Dedifferentiated amniotic fluid mesenchymal stem cell (primary cell): Measurements from ENCODE around the gene POLD3.
A peak's percentile ranks its signal among the peaks of the same experiment; 100 is the strongest.
"Not testable (repeated sequence)": the region's sequence is repeated elsewhere in the genome, so short reads cannot be mapped to it uniquely, and the experiment has no call there.

Source experiments
- DNase-seq: peaks from one replicate; pipeline ENCODE4 v3.0.0-alpha.2; 2016; ENCODE audit errors: extremely low spot score

The POLD3 gene

DNA sequence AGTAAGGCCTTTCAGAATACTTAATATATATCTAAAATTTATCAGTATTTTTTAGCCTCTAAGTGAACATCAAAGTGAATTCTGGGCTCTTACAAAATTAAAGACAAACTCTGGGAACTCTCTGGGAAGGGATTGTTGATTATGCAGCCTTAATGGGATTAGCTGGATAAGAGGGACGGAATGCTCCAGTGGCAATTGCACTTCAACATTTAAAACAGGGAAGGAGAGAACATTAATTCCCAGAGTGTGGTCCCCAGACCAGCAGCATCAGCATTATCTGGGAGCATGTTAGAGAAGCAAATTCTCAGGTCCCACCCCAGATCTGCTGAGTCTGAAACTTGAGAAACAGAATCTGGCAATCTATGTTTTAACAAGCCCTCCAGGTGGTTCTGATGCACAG, 46.5 kb downstream of the POLD3 start:
- no peak for DNase-seq

DNA sequence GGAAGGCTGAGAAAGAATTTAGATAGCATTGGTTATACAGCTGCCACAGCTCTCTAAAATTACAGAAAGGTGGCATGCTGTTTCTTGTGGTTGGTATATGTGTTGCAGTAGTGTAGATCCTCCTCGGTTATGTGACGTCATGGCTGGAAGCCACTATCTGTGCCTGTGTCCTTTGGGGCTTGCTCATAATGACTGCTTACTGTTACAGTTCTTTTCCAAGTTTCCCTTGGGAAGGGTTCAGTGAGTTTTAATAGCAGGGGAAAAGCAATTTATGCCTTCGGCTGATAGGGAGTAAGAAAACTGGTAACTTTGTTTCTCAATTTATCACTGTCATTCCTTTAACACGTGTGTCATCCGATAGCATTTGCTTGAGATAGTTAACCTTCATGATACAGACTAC, 47.2 kb downstream of the POLD3 start:
- DNase-seq = no peak

DNA sequence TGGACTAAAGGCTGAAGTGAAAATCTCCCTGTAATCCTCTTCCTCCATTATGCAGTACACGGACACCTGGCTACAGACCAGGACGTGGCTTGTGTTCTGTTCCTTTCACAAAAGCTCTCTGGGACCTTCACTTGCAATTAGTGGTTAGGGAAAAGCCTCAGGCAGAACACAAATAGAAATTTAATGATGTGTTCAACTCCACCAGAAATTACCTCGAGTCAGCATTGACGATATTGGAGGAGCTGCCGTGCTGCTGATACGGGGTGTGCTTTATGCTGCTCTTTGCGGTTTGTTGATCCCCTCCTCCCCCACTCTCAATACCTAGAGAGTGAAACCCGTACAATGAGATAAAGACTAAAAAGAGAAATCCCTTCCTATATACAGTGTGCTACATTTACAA, 48.9 kb downstream of the POLD3 start:
- no peak for DNase-seq

DNA sequence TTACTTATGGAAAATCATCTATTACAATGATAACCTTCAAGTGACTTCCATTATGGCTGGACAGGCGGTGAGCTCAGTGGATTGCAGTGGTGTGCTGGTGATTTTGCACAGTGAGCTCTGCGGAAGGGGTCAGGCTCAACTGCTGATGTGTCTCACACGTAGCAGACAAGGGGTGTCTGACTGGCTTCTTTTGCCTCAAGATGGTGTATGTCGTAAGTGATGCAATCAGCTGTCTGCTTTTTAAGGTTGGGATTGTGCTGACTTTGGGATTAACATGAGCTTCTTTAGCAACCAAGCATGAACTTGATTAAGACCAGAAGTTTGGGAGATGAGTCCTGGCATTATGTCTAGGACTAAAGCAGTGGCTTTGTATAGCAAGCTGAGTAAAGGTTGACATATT, 49.5 kb downstream of the POLD3 start:
- no peak for DNase-seq

DNA sequence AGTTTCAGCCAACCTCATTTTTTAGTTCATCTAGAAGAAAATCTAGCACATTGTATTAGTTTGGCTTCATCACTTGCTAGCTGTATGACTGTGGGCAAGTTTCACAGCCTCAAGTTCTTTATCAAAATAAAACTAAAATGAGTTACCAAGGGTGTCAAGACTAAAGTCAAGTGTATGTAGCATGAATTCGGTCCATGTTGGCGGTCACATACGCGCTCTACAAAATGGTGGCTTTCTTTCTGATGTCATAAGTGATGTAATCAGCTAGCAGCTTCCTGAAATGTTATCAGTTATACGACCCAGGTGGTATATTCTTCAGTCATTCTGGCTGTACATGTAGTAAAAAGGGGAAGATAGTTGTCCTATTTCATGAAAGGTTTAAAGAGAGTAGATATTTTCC, 50.5 kb downstream of the POLD3 start:
- DNase-seq = no peak

DNA sequence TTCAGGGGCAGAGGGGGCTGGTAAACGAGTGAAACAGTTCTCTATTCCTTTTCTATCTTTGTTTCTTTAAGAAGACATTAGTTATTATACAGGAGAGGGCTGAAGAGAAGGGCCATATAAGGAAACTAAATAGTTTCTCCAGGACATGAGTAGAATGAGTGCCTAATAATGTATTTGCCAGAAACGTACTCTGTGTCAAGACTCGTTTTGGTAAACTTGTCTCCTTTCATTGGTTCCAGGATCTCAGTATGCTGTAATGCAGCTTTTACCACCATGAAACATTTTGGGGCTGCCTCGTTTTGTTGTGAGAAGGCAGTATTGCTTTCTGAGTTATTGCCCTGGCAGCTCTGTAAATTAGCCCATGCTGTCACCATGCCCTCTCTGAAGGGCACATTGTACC, 51.7 kb downstream of the POLD3 start:
- DNase-seq = no peak

DNA sequence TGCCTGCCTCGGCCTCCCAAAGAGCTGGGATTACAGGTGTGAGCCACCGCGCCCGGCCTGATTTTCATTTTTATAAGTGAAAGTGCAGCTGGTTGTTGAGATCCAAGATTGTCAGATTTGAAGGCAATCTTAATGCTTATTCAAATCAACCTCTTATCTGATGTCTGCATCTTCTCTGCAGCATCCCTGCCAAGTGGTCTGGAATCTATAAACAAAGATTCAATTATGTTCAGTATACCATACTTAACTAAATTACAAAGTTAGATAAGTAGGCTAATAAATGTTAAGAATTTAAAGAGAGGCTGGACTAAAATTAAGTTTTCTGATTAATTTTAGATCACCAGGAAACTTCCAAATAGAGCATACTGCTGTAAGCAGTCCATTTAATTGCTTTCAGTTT, 53.8 kb downstream of the POLD3 start:
- DNase-seq = no peak

DNA sequence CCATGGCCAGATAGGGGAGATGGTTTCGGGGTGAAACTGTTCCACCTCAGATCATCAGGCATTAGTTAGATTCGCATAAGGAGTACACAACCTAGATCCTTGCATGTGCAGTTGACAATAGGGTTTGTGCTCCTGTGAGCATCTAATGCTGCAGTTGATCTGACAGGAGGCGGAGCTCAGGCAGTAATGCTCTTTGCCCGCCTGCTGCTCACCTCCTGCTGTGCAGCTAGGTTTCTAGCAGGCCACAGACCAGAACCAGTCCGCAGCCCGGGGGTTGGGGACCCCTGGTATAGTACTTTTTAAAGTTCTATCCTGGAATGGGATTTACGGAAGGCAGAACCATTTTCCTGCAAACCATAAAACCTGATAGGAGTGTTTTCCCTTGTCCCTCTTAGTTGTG, 54.6 kb downstream of the POLD3 start:
- DNase-seq = no peak

DNA sequence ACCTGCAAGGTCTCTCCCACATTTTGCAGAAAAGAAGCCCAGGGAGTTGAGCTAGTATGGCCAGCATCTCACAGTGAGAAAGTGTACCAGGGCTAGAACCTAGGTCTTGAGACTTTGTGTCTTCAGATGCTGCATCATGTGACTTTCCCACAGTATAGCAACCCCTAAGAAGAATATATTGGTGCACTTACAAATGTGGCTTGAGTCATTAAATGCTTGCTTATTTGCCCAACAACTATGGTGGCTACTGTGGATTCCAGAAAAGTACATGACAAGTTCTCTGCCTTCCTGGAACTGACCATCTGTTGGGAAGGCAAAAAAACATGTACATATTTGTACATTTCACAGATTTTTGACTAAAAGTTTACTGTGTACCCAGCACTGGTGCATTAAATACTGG, 55.0 kb downstream of the POLD3 start:
- no peak for DNase-seq

DNA sequence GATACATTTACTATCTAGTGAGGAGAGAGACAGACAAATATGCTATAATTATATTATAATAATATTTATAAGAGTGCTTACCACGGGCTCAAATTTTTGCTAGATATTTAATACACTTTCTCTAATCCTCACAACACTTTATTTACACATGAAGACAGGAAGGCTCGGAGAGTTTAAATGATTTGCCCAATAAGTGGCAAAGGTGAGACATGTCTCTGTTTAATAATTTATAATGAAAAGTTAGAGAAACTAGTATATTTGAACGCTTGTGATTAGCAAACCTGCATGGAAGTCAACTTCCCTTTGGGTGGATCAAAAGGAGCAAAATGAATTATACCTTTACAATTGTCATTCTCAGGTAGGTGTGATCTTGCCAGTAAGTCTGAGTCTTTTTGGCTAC, 55.4 kb downstream of the POLD3 start:
- no peak for DNase-seq

DNA sequence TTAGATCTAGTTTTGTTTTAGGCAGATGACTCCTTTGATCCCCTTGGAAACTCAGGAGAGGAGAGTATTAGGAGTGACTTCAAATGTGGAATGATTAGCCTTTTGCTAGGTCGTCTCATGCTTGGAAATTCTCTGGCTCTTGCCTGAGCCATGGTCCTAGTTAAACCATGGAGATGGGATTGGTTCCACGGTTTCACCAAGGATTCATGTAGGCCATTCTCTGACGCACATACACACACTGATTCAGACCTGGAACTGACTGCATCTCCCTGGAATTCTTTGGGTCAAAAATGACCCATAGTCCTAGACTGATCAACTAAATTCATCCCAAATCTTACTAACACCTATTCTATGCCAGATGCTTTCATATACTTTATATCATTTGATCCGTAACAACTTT, 56.5 kb downstream of the POLD3 start:
- DNase-seq = no peak

DNA sequence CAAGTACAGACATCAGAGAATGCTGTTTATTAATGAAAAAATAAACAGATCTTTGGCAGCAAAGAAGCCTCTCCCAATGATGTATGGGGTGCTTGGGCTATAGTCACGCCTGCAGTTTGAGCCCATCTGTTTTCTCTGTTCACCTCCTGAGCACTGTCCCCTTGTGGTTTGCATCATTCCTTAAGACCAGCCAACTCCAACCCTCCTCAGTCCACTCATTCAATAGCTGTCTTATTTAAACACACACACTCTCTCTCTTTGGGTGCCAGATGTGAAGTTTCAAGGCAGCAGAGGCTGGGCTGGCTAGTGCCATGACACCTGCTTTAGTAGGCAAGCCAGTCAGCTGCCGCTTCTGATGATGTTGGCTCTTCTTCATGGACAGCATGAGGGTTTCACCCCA, 58.1 kb downstream of the POLD3 start:
- no peak for DNase-seq

DNA sequence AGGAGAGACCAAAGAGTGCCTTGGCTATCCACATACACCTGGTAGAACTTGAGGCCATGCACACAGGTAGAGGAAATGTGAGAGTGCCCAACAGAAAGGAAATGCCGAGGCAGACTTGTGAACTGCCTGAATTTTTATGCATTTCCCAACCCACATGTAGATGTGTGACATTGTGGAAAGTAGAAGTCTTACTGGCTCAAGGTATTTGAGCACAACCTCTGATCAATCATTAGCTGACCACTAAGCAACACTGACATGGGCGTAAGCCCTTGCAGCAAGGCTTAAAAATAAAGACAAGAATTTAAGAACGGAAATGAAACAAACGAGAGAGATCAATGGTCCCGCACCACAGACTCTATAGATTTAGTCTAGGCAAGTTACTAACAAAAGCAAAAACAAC, 62.6 kb downstream of the POLD3 start:
- no peak for DNase-seq

DNA sequence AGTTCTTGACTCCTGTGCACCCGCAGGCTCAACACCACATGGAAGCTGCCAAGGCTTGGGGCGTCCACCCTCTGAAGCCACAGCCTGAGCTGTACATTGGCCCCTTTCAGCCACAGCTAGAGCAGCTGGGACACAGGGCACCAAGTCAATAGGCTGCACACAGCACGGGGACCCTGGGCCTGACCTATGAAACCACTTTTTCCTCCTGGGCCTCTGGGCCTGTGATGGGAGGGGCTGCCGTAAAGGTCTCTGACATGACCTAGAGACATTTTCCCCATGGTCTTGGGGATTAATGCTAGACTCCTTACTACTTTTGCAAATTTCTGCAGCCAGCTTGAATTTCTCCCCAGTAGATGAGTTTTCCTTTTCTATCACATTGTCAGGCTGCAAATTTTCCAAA, 66.7 kb downstream of the POLD3 start:
- not testable (repeated sequence) for DNase-seq

DNA sequence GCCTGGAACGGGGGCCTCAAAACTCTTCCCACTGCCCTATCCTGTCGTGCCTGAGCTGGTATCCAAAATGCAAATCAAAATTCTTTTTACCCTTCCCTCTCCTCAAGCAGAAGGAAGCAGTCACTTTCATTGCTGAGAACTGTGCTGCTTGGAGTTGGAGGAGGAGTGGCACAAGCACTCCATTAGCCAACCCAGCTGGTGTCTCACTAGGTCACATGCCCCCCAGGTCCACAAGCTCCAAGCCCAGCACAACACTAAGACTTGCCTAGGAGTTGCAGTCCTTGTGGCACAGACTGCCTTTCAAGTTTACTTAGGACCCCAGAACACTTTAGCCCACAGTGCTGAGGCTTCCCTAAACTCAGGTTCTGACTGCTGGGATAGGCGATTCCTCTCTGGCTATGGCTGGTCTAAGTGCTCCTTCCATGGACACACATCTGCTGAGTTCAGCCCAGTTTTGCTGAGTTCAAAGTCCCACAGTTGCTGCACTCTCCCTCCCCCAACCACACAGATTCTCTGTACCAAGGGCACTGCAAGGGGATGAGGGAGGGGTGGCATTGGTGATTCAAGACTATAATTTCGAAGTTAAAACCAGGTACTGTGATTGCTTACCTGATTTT, 70.2 kb downstream of the POLD3 start:
- DNase-seq = no peak

DNA sequence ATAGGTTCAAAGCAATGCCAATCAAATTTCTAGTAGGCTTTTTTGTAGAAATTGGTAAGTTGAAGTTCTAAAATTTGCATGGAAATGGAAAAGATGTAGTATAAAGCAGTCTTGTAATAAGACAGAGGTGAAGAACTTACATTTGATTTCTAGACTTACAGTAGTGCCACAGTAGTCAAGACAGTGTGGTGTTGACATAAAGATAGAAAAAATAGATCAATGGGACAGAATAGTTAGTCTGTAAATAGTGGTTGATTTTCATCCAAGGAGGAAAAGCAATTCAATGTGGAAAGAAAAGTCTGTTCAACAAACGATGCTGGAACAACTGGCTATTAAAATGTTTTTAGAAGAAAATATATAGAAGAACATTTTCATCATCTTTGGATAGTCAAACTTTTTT, 70.9 kb downstream of the POLD3 start:
- no peak for DNase-seq

DNA sequence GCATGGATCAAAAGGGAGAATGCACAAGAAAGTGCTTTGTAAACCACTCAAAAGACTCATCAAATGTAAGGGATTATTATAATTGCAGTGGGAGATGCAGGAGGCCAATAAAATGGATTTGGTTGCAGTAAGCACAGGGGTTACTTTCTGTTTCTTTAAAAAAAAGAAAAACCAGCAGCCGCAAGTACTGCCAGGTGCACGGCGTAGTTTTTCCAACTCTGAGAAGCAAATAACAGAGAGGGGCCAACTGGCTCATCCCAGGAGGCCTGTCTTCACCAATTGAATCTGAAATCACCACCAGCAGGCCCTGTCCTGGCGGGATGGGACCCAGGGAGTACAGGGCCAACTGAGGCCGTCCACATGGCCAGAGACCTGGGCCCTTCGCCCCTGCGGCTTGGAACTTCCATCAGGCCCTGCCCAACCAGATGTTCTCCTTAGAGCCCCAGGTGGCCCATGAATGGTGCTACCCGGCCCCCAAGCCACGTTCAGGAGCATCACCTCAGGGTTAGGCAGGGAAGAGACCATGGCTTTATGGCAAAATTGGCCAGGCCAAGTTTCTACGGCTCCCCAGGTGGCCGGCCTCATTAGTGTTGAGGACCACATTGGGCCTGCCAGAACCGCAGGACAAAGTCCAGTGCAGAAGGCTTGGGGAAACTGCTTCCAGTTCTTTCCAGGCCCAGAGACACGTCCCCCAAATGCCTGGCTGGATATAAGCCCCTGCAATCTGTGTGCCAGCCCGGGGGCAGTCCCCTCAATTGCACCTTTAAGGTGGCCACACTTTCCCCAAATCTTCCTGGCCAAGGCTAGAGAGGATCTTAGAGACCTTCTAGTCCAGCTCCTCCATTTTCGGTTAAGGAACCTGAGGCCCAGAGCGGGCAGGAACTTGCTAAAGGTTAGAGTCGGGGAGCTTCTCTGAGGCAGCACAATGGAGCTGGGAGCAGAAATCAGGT, 77.1 kb downstream of the POLD3 start:
- DNase-seq = no peak

DNA sequence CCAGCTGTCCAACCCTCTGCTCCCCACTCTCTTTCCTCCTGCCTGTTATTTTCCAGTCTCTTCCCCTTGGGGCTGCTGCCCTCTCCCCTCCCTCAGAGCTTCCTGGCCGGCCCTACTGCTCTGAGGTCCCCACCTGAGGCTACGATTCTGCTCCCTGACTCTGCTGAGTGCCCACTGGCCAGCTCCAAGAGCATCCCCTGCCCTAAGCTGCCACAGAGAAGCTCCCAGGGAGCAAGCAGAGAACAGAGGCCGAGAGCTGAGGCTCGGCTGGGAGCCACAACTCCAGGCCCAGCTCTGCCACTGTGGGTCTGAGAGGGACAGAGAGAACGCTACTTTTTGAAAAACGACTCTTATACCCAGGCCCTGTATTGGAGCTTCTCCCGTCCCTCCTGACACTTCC, 77.8 kb downstream of the POLD3 start:
- no peak for DNase-seq

DNA sequence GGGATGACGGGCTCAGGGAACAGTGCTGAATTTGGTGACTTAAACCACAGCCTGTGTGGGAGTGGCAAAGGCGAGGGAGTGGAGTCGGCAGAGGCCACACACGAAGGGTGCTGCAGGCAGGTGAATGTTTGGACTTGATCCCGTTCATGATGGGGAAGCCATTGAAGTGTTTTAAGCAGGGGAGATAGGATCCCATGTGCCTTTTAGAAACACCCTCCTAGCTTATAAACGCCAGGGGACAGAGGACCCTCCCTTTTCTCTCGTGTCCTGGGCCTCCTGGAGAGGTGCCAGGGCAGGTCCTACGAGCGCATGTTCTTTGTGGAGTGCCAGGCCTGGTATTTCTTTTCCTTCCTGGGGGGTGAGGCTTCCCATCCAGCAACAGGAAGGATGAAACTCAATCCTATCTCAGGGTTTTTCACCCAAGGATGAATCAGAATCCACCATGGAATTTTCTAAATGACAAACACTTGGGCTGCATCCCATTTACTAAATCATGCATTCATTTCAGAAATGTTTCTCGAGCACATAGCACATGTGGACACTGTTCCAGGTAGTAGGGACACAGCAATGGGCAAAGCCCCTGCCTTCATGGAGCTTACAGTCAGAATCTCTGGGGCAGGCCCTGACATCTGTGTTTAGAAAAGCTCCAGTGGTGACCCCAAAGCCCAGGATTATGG, 79.3 kb downstream of the POLD3 start:
- DNase-seq = peak; percentile 18

DNA sequence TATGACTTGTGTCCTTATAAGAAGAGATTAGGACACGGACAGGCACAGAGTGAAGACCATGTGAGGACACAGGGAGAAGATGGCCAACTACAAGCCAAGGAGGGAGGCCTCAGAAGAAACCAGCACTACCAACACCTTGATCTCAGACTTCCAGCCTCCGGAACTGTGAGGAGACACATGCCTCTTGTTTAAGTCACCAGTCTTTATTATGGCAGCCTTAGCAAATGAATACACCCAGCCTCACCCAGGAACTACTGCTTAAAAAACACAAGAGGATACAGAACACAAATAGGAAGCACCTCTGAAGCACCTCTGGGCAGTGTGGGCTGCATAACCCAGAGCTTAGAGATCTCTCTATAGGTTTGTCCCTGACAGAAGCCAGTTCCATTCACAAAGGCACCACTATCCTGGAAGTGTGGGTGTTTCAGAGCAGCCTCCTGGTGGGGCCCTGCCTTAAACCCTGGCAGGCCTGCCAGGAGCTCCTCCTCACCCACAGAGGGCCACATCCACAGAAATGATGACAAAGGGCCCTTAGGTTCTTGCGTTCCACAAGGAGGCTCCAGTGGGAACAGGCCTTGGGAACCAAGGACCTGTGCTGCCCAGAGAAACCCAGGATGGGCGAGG, 80.1 kb downstream of the POLD3 start:
- no peak for DNase-seq

DNA sequence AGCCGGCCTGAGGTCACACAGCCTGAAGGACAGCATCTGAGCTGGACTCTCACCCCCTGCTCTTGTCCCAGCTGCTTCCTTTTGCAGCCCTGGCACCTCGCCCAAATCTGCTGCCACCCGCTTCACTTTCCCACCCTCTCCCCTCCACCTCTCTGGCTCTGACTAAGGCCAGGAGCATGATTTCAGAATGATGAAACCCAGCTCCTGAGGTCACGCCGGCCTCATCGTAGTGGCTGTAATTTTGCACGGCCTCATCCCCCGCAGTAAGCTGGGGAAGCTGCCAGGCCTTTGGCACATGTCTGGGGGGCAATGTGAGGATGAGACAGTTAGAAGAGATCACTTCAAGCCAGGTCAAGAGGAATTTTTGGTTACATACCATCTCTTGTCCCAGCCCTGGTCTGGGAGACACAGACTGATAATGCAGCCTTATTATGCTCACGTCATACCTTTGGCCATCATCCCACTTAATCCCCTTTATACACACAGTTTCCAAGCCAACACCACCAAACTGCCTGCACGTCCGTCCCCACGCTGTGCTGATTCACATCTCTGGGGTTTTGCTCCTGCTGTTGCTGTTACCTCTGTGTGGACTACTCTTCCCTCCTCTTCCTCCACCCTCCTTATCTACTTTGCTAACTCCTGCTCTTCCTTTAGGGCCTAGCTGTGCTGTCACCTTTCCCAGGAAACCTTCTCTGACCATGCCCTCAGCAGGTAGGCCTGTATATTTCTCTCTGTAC, 80.7 kb downstream of the POLD3 start:
- peak; percentile 85 for DNase-seq
